ENCODE measurements around the gene TMCO2. TPM values are rescaled to one million over a fixed set of nuclear protein-coding genes. Genes with fewer than 3 reads are reported as not detected.

TMCO2 gene
- total RNA-seq, 1 experiment from 2014 or later = not detected

DNA sequence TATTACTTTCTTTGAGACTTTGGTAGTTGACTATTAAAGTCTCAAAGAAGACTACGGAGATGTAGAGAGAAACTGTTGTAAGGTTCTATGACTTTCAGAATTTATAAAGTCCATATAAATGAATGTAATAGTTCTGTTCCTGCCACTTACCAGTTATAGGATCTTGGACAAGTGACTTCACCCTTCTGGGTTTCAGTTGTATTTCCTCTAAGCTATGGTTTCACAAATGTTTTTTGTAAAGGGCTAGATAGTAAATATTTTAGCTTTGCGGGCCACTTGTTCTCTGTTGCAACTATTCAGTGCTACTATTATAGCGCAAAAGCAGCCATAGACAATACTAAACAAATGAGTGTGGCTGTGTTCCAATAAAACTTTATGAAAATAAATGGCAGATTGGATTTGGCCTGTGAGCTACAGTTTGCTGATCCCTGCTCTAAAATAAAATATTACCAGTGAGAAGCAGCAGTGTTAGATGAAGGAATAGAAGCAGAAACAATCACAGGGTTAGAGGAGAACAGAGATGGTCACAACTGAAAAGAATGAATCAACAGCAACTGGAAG, 25.0 kb downstream of the TMCO2 start:
- Histone ChIP-seq H3K4me3 (replicated peaks in 1 of 2; ENCODE audit: low read depth in 1 of 2, low read length in 2 of 2) (no peak overlapping the region), H3K36me3 (ENCODE audit: control insufficient read depth in 1 of 2, insufficient read depth in 2 of 2, low read length in 2 of 2) (peaks cover 22 to 36% of the 10 kb centered on the region in 2 experiments; a peak in 3 of 4 replicates), H3K4me1 (ENCODE audit: control insufficient read depth in 1 of 2, insufficient read depth in 2 of 2, low read length in 2 of 2) (no peaks in the 10 kb centered on the region), H3K27ac (ENCODE audit: low read depth, low read length) (no peak overlapping the region), H2AFZ (ENCODE audit: low read depth, low read length, poor library complexity, severe bottlenecking) (no peak overlapping the region), H3K27me3 (ENCODE audit: insufficient read depth, low read length) (no peaks in the 10 kb centered on the region), H3K79me2 (ENCODE audit: insufficient read depth, low read length) (peaks cover 12% of the 10 kb centered on the region; the same call in 1 of the 2 replicates), H3K9ac (ENCODE audit: low read length) (no peak overlapping the region), H3K9me3 (ENCODE audit: control insufficient read depth in 1 of 2, insufficient read depth in 1 of 2, low read depth in 1 of 2, low read length in 2 of 2) (no peaks in the 10 kb centered on the region), H3K4me2 (ENCODE audit: low read length) (no peak overlapping the region), H3K9me2 (ENCODE audit: insufficient read depth) (no peaks in the 10 kb centered on the region), H4K20me1 (ENCODE audit: insufficient read depth) (no peaks in the 10 kb centered on the region)
- ChIA-PET POLR2A (no interaction called here), CTCF (no interaction called here), RAD21 (ENCODE audit: low non-redundant PET in 1 of 2, low total read pairs in 2 of 2, uncharacterized antibody in 2 of 2, unreplicated experiment in 2 of 2) (no interaction called here)
- no peak for ATAC-seq
- no TSS peak for BruUV-seq (replicated peaks)
- no peak for DNase-seq (ENCODE audit: low read depth, low spot score)
- intact Hi-C loops (cut with micrococcal nuclease) = no loop called here
- TF ChIP-seq ELF1 (IDR thresholded peaks at IDR 0.05; ENCODE audit: borderline replicate concordance, low read depth) (no peak), RAD21 (IDR thresholded peaks at IDR 0.05; ENCODE audit: low read depth) (no peak), EZH2 (IDR thresholded peaks at IDR 0.05) (no peak), ZFX (IDR thresholded peaks at IDR 0.05) (no peak), SP1 (IDR thresholded peaks at IDR 0.05; ENCODE audit: low read depth) (no peak), FOSL1 (IDR thresholded peaks at IDR 0.05; ENCODE audit: low read depth) (no peak), TCF7L2 (IDR thresholded peaks at IDR 0.05; ENCODE audit: borderline replicate concordance, extremely low read depth, insufficient read depth, insufficient read length) (no peak), EZH2phosphoT487 (IDR thresholded peaks at IDR 0.05; ENCODE audit: borderline replicate concordance) (no peak)
- TF ChIP-seq, protein P1, sequence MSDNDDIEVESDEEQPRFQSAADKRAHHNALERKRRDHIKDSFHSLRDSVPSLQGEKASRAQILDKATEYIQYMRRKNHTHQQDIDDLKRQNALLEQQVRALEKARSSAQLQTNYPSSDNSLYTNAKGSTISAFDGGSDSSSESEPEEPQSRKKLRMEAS (IDR thresholded peaks at IDR 0.05) = no peak

DNA sequence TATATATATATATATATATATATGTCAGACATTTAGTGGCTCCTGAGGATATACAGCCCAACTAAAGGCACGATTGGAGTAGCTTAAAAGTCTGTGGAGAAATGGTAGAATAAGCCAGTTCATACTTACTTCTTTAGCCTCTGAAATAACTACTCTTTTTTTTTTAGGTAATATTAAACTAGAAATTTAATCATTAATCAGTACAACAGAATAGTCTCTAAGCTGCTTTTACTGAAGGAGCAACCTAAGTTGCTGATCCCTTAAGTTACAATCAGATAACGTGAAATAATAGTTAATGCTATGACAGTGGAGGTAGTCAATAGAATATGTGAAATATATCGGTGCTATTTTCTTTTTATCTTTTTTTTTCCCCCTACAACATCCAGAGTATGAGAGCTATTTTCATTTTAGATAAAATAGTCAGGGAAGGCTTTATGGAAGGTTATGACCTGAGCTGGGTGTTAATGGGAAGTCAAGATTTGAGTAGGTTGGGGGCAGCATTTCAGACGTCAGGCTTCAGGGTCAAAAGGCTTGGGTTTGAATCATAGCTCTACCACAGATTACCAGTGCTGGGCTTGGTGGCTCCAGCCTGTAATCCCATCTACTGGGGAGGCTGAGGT, 25.9 kb downstream of the TMCO2 start:
- Histone ChIP-seq H3K9me2 (ENCODE audit: insufficient read depth) (no peaks in the 10 kb centered on the region), H2AFZ (ENCODE audit: low read depth, low read length, poor library complexity, severe bottlenecking) (no peak overlapping the region), H3K4me3 (replicated peaks in 1 of 2; ENCODE audit: low read depth in 1 of 2, low read length in 2 of 2) (no peak overlapping the region), H3K4me1 (ENCODE audit: control insufficient read depth in 1 of 2, insufficient read depth in 2 of 2, low read length in 2 of 2) (no peaks in the 10 kb centered on the region), H3K9ac (ENCODE audit: low read length) (no peak overlapping the region), H3K79me2 (ENCODE audit: insufficient read depth, low read length) (peaks cover 12% of the 10 kb centered on the region; the same call in 1 of the 2 replicates), H3K9me3 (ENCODE audit: control insufficient read depth in 1 of 2, insufficient read depth in 1 of 2, low read depth in 1 of 2, low read length in 2 of 2) (no peaks in the 10 kb centered on the region), H3K27ac (ENCODE audit: low read depth, low read length) (no peak overlapping the region), H3K36me3 (ENCODE audit: control insufficient read depth in 1 of 2, insufficient read depth in 2 of 2, low read length in 2 of 2) (peaks cover 17 to 32% of the 10 kb centered on the region in 2 experiments; a peak in 3 of 4 replicates), H4K20me1 (ENCODE audit: insufficient read depth) (no peaks in the 10 kb centered on the region), H3K27me3 (ENCODE audit: insufficient read depth, low read length) (no peaks in the 10 kb centered on the region), H3K4me2 (ENCODE audit: low read length) (no peak overlapping the region)
- ChIA-PET CTCF (no interaction called here), RAD21 (ENCODE audit: low non-redundant PET in 1 of 2, low total read pairs in 2 of 2, uncharacterized antibody in 2 of 2, unreplicated experiment in 2 of 2) (no interaction called here), POLR2A (no interaction called here)
- intact Hi-C loops (cut with micrococcal nuclease) = no loop called here
- ATAC-seq (no peak), DNase-seq (ENCODE audit: low read depth, low spot score) (no peak)
- BruUV-seq (replicated peaks) = no TSS peak
- no peak for TF ChIP-seq SP1 (IDR thresholded peaks at IDR 0.05; ENCODE audit: low read depth)
- no peak for TF ChIP-seq ZNF274 (IDR thresholded peaks at IDR 0.05; ENCODE audit: low read depth, low read length)
- TF ChIP-seq, protein P2, sequence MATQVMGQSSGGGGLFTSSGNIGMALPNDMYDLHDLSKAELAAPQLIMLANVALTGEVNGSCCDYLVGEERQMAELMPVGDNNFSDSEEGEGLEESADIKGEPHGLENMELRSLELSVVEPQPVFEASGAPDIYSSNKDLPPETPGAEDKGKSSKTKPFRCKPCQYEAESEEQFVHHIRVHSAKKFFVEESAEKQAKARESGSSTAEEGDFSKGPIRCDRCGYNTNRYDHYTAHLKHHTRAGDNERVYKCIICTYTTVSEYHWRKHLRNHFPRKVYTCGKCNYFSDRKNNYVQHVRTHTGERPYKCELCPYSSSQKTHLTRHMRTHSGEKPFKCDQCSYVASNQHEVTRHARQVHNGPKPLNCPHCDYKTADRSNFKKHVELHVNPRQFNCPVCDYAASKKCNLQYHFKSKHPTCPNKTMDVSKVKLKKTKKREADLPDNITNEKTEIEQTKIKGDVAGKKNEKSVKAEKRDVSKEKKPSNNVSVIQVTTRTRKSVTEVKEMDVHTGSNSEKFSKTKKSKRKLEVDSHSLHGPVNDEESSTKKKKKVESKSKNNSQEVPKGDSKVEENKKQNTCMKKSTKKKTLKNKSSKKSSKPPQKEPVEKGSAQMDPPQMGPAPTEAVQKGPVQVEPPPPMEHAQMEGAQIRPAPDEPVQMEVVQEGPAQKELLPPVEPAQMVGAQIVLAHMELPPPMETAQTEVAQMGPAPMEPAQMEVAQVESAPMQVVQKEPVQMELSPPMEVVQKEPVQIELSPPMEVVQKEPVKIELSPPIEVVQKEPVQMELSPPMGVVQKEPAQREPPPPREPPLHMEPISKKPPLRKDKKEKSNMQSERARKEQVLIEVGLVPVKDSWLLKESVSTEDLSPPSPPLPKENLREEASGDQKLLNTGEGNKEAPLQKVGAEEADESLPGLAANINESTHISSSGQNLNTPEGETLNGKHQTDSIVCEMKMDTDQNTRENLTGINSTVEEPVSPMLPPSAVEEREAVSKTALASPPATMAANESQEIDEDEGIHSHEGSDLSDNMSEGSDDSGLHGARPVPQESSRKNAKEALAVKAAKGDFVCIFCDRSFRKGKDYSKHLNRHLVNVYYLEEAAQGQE (IDR thresholded peaks at IDR 0.05; ENCODE audit: low read depth) = no peak
- no peak for TF ChIP-seq TCF7L2 (IDR thresholded peaks at IDR 0.05; ENCODE audit: borderline replicate concordance, extremely low read depth, insufficient read depth, insufficient read length)
- TF ChIP-seq CEBPB (IDR thresholded peaks at IDR 0.05; ENCODE audit: low read depth) = no peak
- no peak for TF ChIP-seq SRF (IDR thresholded peaks at IDR 0.05; ENCODE audit: low read depth)
- TF ChIP-seq, protein P3, sequence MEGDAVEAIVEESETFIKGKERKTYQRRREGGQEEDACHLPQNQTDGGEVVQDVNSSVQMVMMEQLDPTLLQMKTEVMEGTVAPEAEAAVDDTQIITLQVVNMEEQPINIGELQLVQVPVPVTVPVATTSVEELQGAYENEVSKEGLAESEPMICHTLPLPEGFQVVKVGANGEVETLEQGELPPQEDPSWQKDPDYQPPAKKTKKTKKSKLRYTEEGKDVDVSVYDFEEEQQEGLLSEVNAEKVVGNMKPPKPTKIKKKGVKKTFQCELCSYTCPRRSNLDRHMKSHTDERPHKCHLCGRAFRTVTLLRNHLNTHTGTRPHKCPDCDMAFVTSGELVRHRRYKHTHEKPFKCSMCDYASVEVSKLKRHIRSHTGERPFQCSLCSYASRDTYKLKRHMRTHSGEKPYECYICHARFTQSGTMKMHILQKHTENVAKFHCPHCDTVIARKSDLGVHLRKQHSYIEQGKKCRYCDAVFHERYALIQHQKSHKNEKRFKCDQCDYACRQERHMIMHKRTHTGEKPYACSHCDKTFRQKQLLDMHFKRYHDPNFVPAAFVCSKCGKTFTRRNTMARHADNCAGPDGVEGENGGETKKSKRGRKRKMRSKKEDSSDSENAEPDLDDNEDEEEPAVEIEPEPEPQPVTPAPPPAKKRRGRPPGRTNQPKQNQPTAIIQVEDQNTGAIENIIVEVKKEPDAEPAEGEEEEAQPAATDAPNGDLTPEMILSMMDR (IDR thresholded peaks at IDR 0.05 in 2 of 3, conservative IDR thresholded peaks at IDR 0.05 in 1 of 3; ENCODE audit: borderline replicate concordance in 1 of 3, insufficient read depth in 1 of 3, low read depth in 2 of 3, low read length in 2 of 3) = no peak
